Stimulated activated CD4-positive, alpha-beta T cell treated with anti-CD3 and anti-CD28 coated beads, Interleukin-15, amount 100 ng/mL, for 48 hours (primary cell): ENCODE results near the gene JAKMIP2.
"Not testable (repeated sequence)": the region's sequence is repeated elsewhere in the genome, so short reads cannot be mapped to it uniquely, and the experiment has no call there.

Source experiments
- DNase-seq, 2 donors: peaks; one replicate each; pipeline ENCODE4 v3.0.0-alpha.2; 2020; ENCODE audit warnings: low read depth in 2 of 2

The JAKMIP2 gene

GRCh38 chr5:147611483-147611882, 171.0 kb downstream of the JAKMIP2 start:
- no peak for DNase-seq

GRCh38 chr5:147610798-147611197, 171.7 kb downstream of the JAKMIP2 start:
- no peak for DNase-seq

- no peak for DNase-seq
Observed at GRCh38 chr5:147601652-147602051, 180.9 kb downstream of the JAKMIP2 start.

GRCh38 chr5:147591120-147591519, 191.4 kb downstream of the JAKMIP2 start:
- DNase-seq = no peak

- DNase-seq = no peak
Observed at GRCh38 chr5:147590096-147590495, 192.4 kb downstream of the JAKMIP2 start.

DNA sequence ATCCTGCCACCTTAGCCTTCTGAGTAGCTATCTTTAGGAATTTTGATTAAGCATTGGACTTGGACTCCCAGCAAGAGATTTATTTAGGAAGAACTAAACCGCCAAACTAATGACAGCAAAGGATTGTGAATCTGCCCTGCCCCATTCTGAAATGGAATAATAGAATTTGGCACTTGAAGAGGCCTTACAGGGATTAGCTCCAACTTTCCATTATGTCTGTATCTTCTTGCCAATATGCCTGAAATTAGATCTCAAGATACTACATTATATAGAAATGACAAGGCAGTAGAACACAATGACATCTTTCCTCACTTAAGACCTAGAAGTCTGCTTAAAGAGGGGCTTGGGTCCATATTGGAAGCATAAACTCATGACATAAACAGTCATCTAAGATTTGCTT, 195.7 kb downstream of the JAKMIP2 start:
- DNase-seq = no peak

DNA sequence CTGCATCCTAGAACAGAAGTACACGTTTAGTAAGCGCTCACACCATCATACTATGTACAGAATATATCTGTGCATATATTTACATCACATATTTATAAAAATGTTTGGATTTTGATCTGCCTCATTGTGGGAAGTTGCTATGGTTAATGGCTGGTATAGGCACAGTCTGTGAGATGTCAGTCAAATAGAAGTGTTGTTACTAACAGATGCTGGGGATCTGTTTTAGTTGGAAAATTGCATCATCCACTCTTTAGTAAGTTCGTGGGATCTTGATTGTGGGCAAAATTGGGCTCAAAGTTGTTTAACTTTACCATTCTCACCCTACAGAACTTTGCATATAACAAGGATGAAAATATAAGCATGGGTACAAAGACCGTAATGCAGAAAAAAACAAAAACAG, 196.3 kb downstream of the JAKMIP2 start:
- no peak for DNase-seq

DNA sequence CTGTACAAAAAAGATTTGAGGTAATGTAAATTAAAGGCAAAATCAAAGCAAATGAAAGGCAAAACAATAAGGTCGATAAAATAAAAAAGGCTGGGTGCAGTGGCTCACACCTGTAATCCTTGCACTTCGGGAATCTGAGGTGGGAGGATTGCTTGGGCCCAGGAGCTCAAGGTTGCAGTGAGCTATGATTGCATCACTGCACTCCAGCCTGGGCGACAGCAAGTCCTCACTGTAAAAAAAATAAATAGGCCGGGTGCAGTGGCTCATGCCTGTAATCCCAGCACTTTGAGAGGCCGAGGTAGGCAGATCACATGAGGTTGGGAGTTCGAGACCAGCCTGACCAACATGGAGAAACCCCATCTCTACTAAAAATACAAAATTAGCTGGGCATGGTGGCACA, 200.3 kb downstream of the JAKMIP2 start:
- not testable (repeated sequence) for DNase-seq

GRCh38 chr5:147580418-147580817, 202.1 kb downstream of the JAKMIP2 start:
- not testable (repeated sequence) for DNase-seq

DNA sequence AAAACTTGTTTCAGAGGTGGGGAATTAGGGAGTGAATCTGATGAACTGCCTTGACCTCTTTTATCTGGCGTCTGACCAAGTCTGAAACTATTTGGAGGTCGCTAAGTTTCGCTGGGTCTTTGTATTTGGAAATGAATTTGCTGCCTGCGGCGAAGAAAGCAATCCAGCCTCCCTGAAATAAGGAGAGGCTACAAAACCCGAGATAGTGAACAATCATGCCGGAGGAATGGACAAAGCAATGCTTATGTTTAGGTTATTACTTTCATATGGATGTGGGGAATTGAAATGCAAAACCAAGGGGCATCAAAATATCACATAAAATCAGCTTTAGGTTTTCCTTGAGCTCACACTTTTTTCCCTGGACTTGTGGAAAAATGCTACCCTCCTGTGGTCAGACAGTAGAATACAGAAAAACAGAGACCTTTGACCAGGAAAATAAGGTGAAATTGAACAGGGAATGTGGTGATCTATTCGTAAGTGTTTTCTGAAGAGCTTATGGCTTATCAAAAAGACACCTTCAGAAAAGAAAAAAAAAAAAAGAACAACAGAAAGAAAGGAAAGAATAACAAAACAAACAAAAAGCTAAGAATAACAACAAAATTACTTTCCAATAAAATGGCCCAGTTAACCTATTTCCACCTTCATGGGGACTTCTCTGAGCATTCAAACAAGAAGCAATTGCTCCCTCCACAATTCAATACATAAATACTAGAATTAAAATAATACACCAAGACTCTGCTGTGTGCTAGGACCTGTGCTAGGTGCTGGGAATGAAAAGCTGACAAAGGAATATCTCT, 204.1 kb downstream of the JAKMIP2 start:
- DNase-seq = no peak

- peak in 1 of 2 donors; percentile 14 for DNase-seq
Observed at GRCh38 chr5:147576646-147577535, 205.6 kb downstream of the JAKMIP2 start.

- no peak for DNase-seq
Observed at GRCh38 chr5:147575598-147575997, 206.9 kb downstream of the JAKMIP2 start.

GRCh38 chr5:147573211-147573610, 209.3 kb downstream of the JAKMIP2 start:
- no peak for DNase-seq

DNA sequence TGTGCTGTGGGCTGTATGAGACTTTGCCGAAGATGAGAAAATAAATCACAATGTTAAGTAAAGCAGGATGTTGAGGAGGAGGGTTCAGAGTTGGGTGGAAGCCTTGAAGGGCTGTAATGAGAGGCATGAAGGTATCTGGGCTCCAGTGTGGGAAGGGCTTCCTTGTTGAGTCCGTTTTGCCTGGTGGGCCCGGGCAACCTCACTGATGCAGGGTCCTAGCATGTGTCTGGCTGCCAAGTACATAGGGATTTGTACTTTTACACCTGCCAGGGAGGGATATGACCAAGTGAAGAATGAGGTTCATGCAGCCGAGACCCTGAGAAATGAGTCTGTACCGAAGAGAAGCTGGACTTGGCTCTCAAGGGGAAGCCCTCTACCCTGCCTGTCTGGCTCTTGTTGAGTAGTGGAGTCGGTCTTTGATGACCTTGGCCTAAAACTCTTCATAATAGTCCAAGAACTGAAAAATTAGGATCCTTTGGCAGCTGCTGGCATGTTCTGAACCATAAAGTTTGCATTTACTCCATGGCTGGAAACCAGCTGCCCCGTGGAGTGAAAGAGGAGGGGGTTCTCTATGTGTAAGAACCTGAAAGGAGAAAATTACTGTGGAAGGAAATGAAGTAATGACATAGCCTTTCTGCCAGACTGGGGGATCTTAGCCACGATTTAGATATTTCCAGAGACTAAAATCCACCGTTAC, 213.7 kb downstream of the JAKMIP2 start:
- no peak for DNase-seq

DNA sequence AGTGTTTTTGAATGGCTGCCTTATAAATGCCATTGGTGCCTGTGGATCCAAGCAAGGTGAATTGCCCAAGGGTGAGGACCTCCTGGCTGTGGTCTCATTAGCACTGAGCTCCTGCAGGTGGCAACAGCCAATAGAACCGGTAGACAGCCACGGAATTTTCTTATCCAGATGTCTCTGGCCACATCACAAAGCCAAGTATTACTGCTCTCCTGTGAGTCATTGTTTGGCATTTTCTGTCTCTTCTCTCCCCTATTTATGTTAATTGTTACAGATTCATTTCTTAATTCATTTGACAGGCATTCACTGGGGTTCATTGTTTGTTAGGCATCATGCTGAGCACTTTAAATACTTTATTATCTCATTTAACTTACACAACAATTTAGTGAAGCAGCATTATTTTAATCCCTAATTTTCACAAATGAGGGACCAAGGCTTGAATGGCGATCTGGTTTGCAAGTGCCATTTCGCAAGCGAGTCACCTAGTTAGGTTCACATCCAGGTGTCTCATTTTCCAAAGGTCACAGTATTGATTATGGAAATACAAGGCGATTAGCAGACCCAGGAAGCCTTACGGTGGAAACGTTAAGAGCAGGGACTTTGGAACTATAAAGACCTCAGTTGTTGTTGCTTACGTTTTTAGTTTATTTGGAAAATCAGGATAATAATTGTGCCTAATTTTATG, 214.5 kb downstream of the JAKMIP2 start:
- DNase-seq = no peak

DNA sequence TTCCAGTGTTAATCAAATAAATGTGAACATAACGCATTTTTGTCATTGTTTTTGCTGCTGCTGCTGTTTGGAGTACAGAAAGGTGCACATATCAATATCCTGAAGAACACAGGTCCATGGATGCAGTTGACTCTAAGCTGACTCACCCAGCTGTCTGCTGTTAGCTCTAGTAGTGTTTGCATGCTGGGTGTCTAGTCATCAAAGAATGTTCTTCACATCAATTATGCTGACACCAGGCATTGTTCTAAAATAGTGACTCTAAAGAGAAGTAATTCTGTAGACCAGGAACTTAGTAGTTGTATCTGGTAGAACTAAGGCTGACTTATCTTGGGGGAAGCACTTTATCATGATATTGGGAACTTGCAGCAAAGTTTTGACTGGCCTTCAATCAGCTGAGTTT, 217.0 kb downstream of the JAKMIP2 start:
- no peak for DNase-seq

DNA sequence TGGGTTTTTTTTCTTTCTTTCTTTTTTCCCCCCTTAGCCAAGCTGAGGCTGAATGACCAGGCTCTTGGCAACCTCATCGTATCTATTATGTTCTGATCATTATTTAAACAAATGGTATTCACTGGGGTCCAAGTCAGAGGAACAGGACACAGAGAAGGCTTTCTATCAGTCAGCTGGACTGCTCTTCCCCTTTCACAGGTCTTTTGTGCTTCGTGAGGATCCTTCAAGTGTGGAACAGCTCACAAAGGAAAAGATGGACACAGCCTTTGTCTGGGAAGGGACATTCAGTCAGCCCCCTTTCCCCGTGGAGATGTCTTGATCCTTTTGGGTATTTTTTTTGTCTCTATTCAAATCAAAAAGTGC, 218.4 kb downstream of the JAKMIP2 start:
- DNase-seq = no peak

GRCh38 chr5:147563466-147564123, 218.9 kb downstream of the JAKMIP2 start:
- DNase-seq = no peak

- DNase-seq = no peak
Observed at GRCh38 chr5:147561435-147561834, 221.1 kb downstream of the JAKMIP2 start.

- no peak for DNase-seq
Observed at GRCh38 chr5:147560718-147561331, 221.7 kb downstream of the JAKMIP2 start.

- DNase-seq = no peak
Observed at GRCh38 chr5:147559749-147560148, 222.8 kb downstream of the JAKMIP2 start.
